Cerebellar cortex (tissue), 1 donor: ENCODE data around the gene KMT2E.

Source experiments
- DNase-seq: peaks from one replicate; pipeline ENCODE4 v3.0.0-alpha.2; 2015; ENCODE audit warnings: low spot score

The KMT2E gene

GRCh38 chr7:105010504-105011130 is 3.4 kb upstream of the KMT2E start:
- DNase-seq = peak; percentile 50

- peak; percentile 57 for DNase-seq
Measured at GRCh38 chr7:105011141-105011830, 2.7 kb upstream of the KMT2E start.

GRCh38 chr7:105011831-105012502 is 2.0 kb upstream of the KMT2E start:
- no peak for DNase-seq

GRCh38 chr7:105012503-105013220 is 1.3 kb upstream of the KMT2E start:
- DNase-seq = peak; percentile 99

GRCh38 chr7:105013221-105013815 is 687 bp upstream of the KMT2E start:
- peak; percentile 94 for DNase-seq

- peak; percentile 78 for DNase-seq
Measured at GRCh38 chr7:105014693-105015389, 836 bp downstream of the KMT2E start.

- DNase-seq = peak; percentile 51
Measured at GRCh38 chr7:105015390-105015965, 1.5 kb downstream of the KMT2E start.

- DNase-seq = no peak
Measured at GRCh38 chr7:105016068-105016708, 2.2 kb downstream of the KMT2E start.

- DNase-seq = no peak
Measured at GRCh38 chr7:105016709-105017656, 3.0 kb downstream of the KMT2E start.

- no peak for DNase-seq
Measured at GRCh38 chr7:105017657-105018365, 3.8 kb downstream of the KMT2E start.

- DNase-seq = no peak
Measured at GRCh38 chr7:105019269-105019668, 5.3 kb downstream of the KMT2E start.

- no peak for DNase-seq
Measured at GRCh38 chr7:105020926-105021325, 6.9 kb downstream of the KMT2E start.

- no peak for DNase-seq
Measured at GRCh38 chr7:105021352-105021751, 7.3 kb downstream of the KMT2E start.

- DNase-seq = no peak
Measured at GRCh38 chr7:105021967-105022366, 8.0 kb downstream of the KMT2E start.

- DNase-seq = no peak
Measured at GRCh38 chr7:105022458-105022857, 8.5 kb downstream of the KMT2E start.

GRCh38 chr7:105024734-105025133 is 10.7 kb downstream of the KMT2E start:
- DNase-seq = no peak

GRCh38 chr7:105026750-105027149 is 12.7 kb downstream of the KMT2E start:
- no peak for DNase-seq

- no peak for DNase-seq
Measured at GRCh38 chr7:105027176-105027853, 13.3 kb downstream of the KMT2E start.
